ENCODE measurements around the gene SMAD6. TPM values are rescaled to one million over a fixed set of nuclear protein-coding genes. Genes with fewer than 3 reads are reported as not detected.

The SMAD6 gene
- total RNA-seq, 3 donors from 2014 or later (not counting 1 experiment from before 2014, with no cell fraction given) = 0.07 to 0.38 (median 0.09) TPM

- TF ChIP-seq CTCF (IDR thresholded peaks at IDR 0.05) = no peak
- H3K27ac Mint-ChIP-seq = no peak overlapping the region
Observed at GRCh38 chr15:66786222-66786621, 84.2 kb downstream of the SMAD6 start.

GRCh38 chr15:66786708-66787488 lies 84.9 kb downstream of the SMAD6 start:
- Histone ChIP-seq H3K36me3 (ENCODE audit: control insufficient read depth, insufficient read depth, low read length) (no peaks in the 10 kb centered on the region), H3K4me3 (ENCODE audit: low read length) (no peak overlapping the region), H3K9me3 (ENCODE audit: control insufficient read depth, insufficient read depth, low read length) (no peaks in the 10 kb centered on the region), H3K4me1 (ENCODE audit: control insufficient read depth, insufficient read depth, low read length) (no peaks in the 10 kb centered on the region), H3K27me3 (ENCODE audit: control insufficient read depth, insufficient read depth, low read length) (no peaks in the 10 kb centered on the region), H3K27ac (ENCODE audit: low read length) (no peak overlapping the region)
- Mint-ChIP-seq H3K36me3 (no peaks in the 10 kb centered on the region), H3K27me3 (ENCODE audit: low read depth in 2 of 2) (peaks cover 0 to 3% of the 10 kb centered on the region in 2 donors), H3K4me3 (no peak overlapping the region), H3K4me1 (no peaks in the 10 kb centered on the region), H3K9me3 (no peaks in the 10 kb centered on the region), H3K27ac (no peak overlapping the region)
- DNase-seq = no peak
- no peak for ATAC-seq
- TF ChIP-seq CTCF (IDR thresholded peaks at IDR 0.05) = no peak
- intact Hi-C loops (cut with micrococcal nuclease) = no loop called here
- WGBS (ENCODE audit: insufficient coverage) = 87% methylated on average over 7 of the region's 8 CpGs

More at GRCh38 chr15:66786222-66786621, 84.2 kb downstream of the SMAD6 start:
- WGBS (ENCODE audit: insufficient coverage) = 88% methylated on average over 4 of the region's 4 CpGs
- Histone ChIP-seq H3K9me3 (ENCODE audit: control insufficient read depth, insufficient read depth, low read length) (no peaks in the 10 kb centered on the region), H3K4me3 (ENCODE audit: low read length) (no peak overlapping the region), H3K4me1 (ENCODE audit: control insufficient read depth, insufficient read depth, low read length) (no peaks in the 10 kb centered on the region), H3K27me3 (ENCODE audit: control insufficient read depth, insufficient read depth, low read length) (no peaks in the 10 kb centered on the region), H3K36me3 (ENCODE audit: control insufficient read depth, insufficient read depth, low read length) (no peaks in the 10 kb centered on the region), H3K27ac (ENCODE audit: low read length) (no peak overlapping the region)
- no peaks in the 10 kb centered on the region for H3K9me3 Mint-ChIP-seq
- peaks cover 0 to 3% of the 10 kb centered on the region in 2 donors for H3K27me3 Mint-ChIP-seq (ENCODE audit: low read depth in 2 of 2)
- no peaks in the 10 kb centered on the region for H3K36me3 Mint-ChIP-seq
- H3K4me1 Mint-ChIP-seq = no peaks in the 10 kb centered on the region
- ATAC-seq = no peak
- H3K4me3 Mint-ChIP-seq = no peak overlapping the region
- intact Hi-C loops (cut with micrococcal nuclease) = no loop called here
- DNase-seq = no peak

GRCh38 chr15:66787489-66787871 lies 85.4 kb downstream of the SMAD6 start:
- intact Hi-C loops (cut with micrococcal nuclease) = no loop called here
- H3K36me3 Mint-ChIP-seq = no peaks in the 10 kb centered on the region
- Histone ChIP-seq H3K27ac (ENCODE audit: low read length) (no peak overlapping the region), H3K36me3 (ENCODE audit: control insufficient read depth, insufficient read depth, low read length) (no peaks in the 10 kb centered on the region), H3K27me3 (ENCODE audit: control insufficient read depth, insufficient read depth, low read length) (no peaks in the 10 kb centered on the region), H3K4me3 (ENCODE audit: low read length) (no peak overlapping the region), H3K9me3 (ENCODE audit: control insufficient read depth, insufficient read depth, low read length) (no peaks in the 10 kb centered on the region), H3K4me1 (ENCODE audit: control insufficient read depth, insufficient read depth, low read length) (no peaks in the 10 kb centered on the region)
- ATAC-seq = no peak
- no peaks in the 10 kb centered on the region for H3K4me1 Mint-ChIP-seq
- H3K27ac Mint-ChIP-seq = no peak overlapping the region
- 82% methylated on average over 1 of the region's 1 CpG for WGBS (ENCODE audit: insufficient coverage)
- DNase-seq = no peak
- peaks cover 0 to 3% of the 10 kb centered on the region in 2 donors for H3K27me3 Mint-ChIP-seq (ENCODE audit: low read depth in 2 of 2)
- TF ChIP-seq CTCF (IDR thresholded peaks at IDR 0.05) = no peak
- no peaks in the 10 kb centered on the region for H3K9me3 Mint-ChIP-seq
- H3K4me3 Mint-ChIP-seq = no peak overlapping the region

- no peak for TF ChIP-seq CTCF (IDR thresholded peaks at IDR 0.05)
- Histone ChIP-seq H3K27me3 (ENCODE audit: control insufficient read depth, insufficient read depth, low read length) (no peaks in the 10 kb centered on the region), H3K4me1 (ENCODE audit: control insufficient read depth, insufficient read depth, low read length) (no peaks in the 10 kb centered on the region), H3K4me3 (ENCODE audit: low read length) (no peak overlapping the region), H3K36me3 (ENCODE audit: control insufficient read depth, insufficient read depth, low read length) (no peaks in the 10 kb centered on the region), H3K27ac (ENCODE audit: low read length) (no peak overlapping the region), H3K9me3 (ENCODE audit: control insufficient read depth, insufficient read depth, low read length) (no peaks in the 10 kb centered on the region)
- no peak for ATAC-seq
- no peak overlapping the region for H3K27ac Mint-ChIP-seq
- intact Hi-C loops (cut with micrococcal nuclease) = no loop called here
- no peaks in the 10 kb centered on the region for H3K4me1 Mint-ChIP-seq
- H3K36me3 Mint-ChIP-seq = no peaks in the 10 kb centered on the region
- H3K4me3 Mint-ChIP-seq = no peak overlapping the region
- 90% methylated on average over 3 of the region's 4 CpGs for WGBS (ENCODE audit: insufficient coverage)
- H3K9me3 Mint-ChIP-seq = no peaks in the 10 kb centered on the region
- no peak for DNase-seq
- H3K27me3 Mint-ChIP-seq (ENCODE audit: low read depth in 2 of 2) = peaks cover 0 to 3% of the 10 kb centered on the region in 2 donors
Observed at GRCh38 chr15:66788024-66788423, 86.0 kb downstream of the SMAD6 start.

Data from natural killer cell (primary cell).